GM18861 (cell line): ENCODE results near the gene SIMC1.
"Not testable (repeated sequence)": the region's sequence is repeated elsewhere in the genome, so short reads cannot be mapped to it uniquely, and the experiment has no call there.

Source experiments
- ATAC-seq: cut with Tn5 transposase; IDR thresholded peaks from one replicate; pipeline ENCODE4 v1.9.1; 2021; ENCODE audit not compliant: unreplicated experiment

Gene SIMC1

DNA sequence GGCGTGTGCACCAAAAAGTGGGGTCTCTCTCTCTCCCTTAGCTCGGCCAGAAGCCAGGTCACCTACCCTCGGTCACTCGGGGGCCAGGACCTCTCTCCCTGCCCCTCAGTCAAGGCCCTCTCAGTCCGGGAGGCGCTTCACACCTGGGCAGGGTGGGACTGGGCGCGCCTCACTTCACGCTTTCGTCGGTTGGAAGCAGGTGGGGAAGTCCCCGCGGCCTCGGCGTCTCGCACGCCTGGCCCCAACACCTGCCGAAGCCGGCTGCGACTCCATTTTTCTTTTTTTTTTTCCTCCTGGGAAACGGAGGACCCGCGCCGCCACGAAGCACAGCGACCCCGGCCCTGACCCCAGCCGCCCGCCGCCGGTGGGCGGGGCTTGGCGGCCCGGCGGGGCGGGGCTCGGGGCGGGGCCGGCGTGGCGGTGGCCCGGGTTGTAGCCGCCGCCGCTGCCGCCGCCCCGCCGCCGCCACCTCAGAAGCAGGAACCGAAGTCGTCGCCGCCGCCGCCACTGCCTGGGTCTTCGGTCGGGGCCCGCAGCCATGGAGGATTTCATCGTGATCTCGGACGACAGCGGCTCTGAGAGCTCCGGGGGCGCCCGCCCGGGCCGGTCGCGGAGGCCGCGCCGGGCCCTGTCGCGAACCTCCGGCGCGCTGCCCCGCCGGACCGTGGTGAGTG is at the start of gene SIMC1:
SIMC1 (plus strand) TSS at position 454 of the 674 bp plus-strand sequence; CDS start at position 539, 85 bp downstream.
- ATAC-seq, result peak; percentile 58

DNA sequence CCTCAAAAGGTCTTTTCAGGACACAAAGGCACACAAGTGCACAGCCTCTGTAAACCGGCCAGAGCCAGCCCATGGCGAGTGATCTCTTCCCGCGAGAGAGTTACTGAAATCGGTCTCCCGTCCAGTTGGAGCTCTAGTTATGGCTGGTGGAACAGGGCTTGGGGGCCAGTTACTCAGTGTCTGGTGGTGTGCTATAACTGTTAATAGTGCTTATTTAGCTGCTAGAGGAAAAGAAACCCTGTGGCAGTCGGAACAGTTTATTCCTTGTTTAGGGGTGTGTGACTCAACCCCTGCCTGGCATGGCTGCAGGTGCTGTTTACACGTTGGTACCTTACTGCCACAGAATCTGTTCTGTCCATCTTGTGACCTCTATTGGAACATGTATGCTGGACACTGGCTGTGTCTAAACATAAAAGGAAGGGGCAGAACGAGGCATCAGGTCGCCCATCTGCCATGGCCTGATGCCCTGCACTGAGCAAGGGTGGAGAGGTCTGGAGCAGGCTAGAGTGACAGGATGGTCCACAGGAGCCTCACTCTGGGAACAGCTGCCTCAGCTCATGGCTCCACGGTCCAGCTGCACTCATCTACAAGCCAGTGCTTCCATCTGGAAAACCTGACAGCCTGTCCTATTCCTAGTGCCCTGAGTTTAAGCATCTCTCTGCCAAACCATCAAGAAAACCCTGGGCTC is 49.6 kb upstream of the SIMC1 start:
- no peak for ATAC-seq

GRCh38 chr5:176189857-176190256 is 48.4 kb upstream of the SIMC1 start:
- no peak for ATAC-seq

DNA sequence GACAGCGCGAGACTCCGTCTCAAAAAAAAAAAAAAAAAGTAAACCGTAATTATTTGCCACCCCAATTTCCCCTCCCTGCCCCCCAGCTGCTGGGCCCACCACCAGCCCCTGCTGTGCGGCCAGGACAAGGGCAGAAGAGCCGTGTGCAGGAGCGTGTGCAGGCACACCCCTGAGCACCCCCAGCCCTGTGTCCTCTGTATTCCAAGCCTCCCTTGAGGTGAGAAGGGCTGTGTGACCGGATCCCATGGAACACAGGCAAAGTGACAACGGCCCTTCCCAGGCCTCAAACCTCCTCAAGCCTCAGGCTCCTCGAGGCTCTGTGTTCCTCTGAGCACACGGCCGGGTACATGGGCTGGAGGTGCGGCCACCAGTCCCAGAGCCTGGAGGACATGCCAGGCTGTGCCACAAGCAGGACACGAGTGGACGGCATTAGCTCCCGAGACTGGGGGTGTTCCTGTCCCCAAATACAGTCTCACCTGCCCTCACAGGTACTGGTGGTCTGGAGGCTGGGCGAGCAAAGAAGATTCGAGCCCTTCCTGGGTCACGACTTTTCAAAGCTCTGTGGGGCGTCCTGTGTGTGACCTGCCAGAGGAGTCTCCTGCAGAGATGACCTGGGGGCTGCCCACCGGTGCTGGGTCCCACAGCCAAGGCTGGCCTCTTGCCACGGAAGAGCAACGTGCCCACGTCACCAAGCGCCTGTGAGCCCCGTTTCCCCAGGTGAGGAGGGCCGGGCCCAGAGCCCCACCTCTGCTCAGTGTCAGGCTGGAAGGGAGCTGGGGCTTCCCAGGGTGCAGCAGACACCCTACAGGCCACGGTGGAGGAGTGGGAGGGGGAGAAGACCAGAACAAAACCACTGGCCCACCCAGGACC is 47.1 kb upstream of the SIMC1 start:
- no peak for ATAC-seq

DNA sequence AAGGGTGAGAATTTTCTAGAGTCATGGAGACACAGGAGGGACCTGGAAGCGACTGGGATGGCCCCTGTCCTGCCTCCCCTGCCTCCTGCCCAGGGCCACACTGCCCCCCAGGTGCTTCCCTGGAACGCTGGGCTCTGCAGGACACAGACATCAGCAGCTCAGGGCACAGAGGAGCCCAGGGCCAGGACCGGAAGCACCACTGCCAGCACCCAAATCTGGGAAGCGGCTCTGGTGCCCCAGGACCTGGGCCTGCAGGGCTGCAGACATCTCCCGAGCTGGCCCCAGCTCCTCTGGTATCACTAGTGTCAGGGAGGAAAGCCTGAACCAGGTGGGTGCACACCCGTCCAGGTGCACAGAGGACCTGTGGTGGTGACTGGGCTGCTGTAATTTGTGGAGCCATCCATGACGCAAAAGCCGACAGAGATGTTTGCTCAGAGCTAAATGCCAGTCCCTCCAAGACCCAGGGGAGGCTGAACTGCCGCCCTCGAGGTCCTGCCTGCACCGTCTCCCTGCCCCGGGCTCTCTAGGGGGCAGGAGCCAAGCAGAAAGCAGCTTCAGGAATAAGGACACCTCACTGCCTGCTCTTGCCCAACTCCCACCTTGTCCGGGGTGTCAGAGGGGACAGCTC is 46.0 kb upstream of the SIMC1 start:
- no peak for ATAC-seq

- ATAC-seq, result not testable (repeated sequence)
Measured at GRCh38 chr5:176192722-176193117, 45.5 kb upstream of the SIMC1 start.

DNA sequence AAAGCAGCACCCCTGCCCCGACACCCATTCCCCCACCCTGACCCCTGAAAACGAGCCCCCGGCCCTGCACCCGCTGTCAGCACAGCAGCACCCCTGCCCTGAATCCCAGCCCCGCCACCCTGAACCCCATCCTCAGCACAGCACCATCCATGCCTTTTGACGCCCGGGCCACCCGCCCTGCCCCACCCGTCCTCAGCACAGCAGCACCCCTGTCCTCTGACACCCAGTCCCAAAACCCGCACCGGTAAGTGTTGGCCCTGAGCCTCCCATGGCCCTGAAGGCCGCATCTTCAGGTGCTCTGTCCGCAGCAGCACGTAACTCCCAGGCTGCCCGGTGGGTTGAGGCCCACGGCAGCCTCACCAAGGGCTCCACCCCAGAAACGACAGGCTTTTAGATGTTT is 44.6 kb upstream of the SIMC1 start:
- not testable (repeated sequence) for ATAC-seq

GRCh38 chr5:176194238-176195083 is 43.8 kb upstream of the SIMC1 start:
- not testable (repeated sequence) for ATAC-seq

DNA sequence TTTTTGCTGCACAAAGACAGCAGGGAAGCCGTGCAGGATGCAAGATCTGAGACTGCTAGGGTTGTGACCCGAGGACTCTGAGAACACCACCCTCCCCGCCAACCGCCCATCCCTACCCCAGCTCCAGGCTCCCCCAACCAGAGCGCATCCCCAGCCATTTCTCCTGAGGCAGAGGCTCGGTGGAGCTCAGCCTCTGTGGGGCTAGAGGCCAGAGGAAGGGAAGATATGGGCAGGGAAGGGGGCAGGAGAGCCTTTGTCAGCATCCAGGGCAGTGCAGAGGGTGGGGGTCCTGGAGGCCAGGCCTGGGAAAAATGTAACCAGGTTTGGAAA is 43.2 kb upstream of the SIMC1 start:
- not testable (repeated sequence) for ATAC-seq

DNA sequence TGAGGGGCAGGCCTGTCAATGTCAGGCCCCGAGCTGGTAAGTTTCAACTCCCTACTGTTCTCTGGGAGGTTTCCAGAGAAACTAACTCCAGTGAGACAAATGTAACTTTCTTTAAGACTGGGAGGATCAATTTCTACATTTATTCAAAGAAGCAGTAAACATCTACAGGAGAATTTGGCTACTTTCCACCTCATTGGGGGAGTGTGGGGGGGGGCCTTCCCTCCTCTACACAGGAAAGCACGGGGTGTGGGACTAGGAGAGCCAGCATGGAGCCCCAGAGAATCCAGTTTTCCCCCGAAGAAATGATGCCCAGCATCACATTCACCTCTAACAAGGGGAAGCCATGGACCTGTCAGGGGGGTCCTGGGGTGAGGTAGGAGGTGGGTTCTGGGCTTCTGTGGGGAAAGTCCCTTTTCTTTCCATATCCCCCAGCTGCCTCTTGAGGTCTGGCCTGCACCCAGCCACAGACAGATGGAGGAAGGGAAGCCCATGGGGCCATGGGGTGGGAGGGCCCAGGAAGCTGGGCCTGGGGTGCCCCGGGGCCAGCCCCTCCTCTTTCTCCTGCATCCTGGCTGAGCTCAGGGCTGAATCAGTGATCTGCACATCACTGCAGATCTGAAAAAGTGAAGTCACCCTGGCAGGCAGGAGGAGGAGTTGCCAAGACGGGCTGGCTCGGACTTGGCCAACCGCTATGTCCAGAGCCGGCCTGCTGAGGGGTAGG is 42.6 kb upstream of the SIMC1 start:
- ATAC-seq, result not testable (repeated sequence)

- not testable (repeated sequence) for ATAC-seq
Measured at GRCh38 chr5:176196781-176197180, 41.4 kb upstream of the SIMC1 start.

- not testable (repeated sequence) for ATAC-seq
Measured at GRCh38 chr5:176197234-176197858, 40.9 kb upstream of the SIMC1 start.

DNA sequence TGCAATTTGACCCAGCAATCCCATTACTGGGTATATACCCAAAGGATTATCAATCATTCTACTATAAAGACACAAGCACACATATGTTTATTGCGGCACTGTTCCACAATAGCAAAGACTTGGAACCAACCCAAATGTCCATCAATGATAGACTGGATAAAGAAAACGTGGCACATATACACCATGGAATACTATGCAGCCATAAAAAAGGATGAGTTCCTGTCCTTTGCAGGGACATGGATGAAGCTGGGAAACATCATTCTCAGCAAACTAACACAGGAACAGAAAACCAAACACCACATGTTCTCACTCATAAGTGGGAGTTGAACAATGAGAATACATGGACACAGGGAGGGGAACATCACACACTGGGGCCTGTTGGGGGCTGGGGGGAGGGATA is 39.9 kb upstream of the SIMC1 start:
- not testable (repeated sequence) for ATAC-seq

DNA sequence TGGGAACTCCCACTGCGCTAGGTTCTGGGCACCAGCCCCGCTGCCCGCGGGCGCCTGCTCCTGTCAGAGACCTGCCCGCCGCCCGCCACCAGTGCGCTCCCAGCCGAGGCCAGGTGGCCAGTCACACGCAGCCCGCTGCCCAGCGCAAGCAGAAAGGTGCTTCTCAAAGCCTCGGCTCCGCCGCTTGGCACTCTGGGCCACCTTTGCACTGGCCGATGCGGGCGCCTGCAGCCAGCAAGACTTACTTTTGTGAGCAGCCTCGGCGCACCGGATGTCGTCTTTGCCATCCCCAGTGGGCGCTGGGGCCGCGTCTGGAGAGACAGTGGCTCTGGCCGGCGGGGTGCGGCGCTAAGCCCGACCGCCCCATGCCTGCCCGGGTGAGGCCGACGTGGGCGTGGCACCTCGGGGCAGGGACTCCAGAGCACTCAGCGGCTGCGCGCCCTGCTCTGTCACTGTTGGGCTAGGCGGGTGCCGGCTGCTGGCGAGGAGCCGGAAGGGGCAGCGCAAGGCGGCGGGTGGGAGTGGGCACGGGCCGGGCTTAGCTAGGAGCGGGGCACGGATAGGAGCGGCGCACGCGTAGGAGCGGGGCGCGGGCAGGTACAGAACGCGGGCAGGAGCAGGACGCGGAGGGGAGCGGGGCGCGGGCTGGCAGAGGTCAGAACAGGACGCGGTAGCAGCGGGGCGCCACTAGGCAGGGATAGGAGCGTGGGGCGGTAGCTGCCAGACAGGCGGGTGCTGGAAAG is 39.1 kb upstream of the SIMC1 start:
- ATAC-seq, result not testable (repeated sequence)

GRCh38 chr5:176199803-176200399 is 38.3 kb upstream of the SIMC1 start:
- not testable (repeated sequence) for ATAC-seq

DNA sequence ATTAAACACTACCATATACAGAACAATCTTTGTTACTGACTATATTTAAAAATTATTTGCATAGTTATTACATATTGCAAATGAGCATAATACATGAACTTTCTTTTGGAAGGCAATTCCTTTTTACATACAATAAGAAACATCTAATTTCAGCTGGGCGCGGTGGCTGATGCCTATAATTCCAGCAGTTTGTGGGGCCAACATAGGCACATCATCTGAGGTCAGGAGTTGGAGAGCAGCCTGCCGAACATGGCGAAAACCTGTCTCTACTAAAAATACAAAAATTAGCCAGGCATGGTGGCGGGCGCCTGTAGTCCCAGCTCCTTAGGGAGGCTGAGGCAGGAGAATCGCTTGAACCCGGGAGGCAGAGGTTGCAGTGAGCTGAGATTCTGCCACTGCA is 36.4 kb upstream of the SIMC1 start:
- no peak for ATAC-seq

GRCh38 chr5:176203086-176203485 is 35.1 kb upstream of the SIMC1 start:
- ATAC-seq, result no peak

- not testable (repeated sequence) for ATAC-seq
Measured at GRCh38 chr5:176203535-176203934, 34.7 kb upstream of the SIMC1 start.
